Liver (tissue), 3 donors: Measurements from ENCODE around the gene TRIP12.

Source experiments
- GABPA ChIP-seq, 2 donors: IDR thresholded peaks in 1 of 2; conservative IDR thresholded peaks in 1 of 2; 2 replicates each; pipeline ENCODE4 v1.6.1; 2016; ENCODE audit warnings: antibody characterized with exemption in 2 of 2, mild to moderate bottlenecking in 1 of 2, moderate library complexity in 1 of 2
- HNF4A ChIP-seq, 2 donors: conservative IDR thresholded peaks; 2 replicates each; pipeline ENCODE4 v1.6.1; 2016; ENCODE audit warnings: antibody characterized with exemption in 2 of 2, mild to moderate bottlenecking in 2 of 2
- HNF4G ChIP-seq: IDR thresholded peaks from 2 replicates; pipeline ENCODE4 v1.6.1; 2016; ENCODE audit warnings: antibody characterized with exemption
- RAD21 ChIP-seq, 2 donors: IDR thresholded peaks; 2 replicates each; pipeline ENCODE4 v1.6.1; 2016; ENCODE audit warnings: antibody characterized with exemption in 2 of 2, mild to moderate bottlenecking in 2 of 2
- RXRA ChIP-seq, 2 donors: IDR thresholded peaks; 2 replicates each; pipeline ENCODE4 v1.6.1; 2017 to 2018; ENCODE audit warnings: antibody characterized with exemption in 2 of 2, mild to moderate bottlenecking in 1 of 2
- SP1 ChIP-seq: IDR thresholded peaks from 2 replicates; pipeline ENCODE4 v1.6.1; 2018; ENCODE audit warnings: antibody characterized with exemption, mild to moderate bottlenecking
- YY1 ChIP-seq: IDR thresholded peaks from 2 replicates; pipeline ENCODE4 v1.6.1; 2016; ENCODE audit warnings: antibody characterized with exemption, mild to moderate bottlenecking
- TF ChIP-seq, protein P1 (sequence below): fragments of 150-350 bp; IDR thresholded peaks from 2 replicates; pipeline ENCODE4 v1.5.1; 2017; ENCODE audit warnings: improper control_type of control experiment, low read depth, low read length; ENCODE audit not compliant: missing input control
- TF ChIP-seq, protein P2 (sequence below): IDR thresholded peaks from 2 replicates; pipeline ENCODE4 v1.6.1; 2016; ENCODE audit warnings: antibody characterized with exemption
- TF ChIP-seq, protein P3 (sequence below): IDR thresholded peaks from 2 replicates; pipeline ENCODE4 v1.6.1; 2016; ENCODE audit warnings: antibody characterized with exemption
- TF ChIP-seq, protein P4 (sequence below): IDR thresholded peaks from 2 replicates; pipeline ENCODE4 v1.6.1; 2016; ENCODE audit warnings: antibody characterized with exemption, mild to moderate bottlenecking
- donor health status: healthy.
- donor health status: healthy.

DNA sequence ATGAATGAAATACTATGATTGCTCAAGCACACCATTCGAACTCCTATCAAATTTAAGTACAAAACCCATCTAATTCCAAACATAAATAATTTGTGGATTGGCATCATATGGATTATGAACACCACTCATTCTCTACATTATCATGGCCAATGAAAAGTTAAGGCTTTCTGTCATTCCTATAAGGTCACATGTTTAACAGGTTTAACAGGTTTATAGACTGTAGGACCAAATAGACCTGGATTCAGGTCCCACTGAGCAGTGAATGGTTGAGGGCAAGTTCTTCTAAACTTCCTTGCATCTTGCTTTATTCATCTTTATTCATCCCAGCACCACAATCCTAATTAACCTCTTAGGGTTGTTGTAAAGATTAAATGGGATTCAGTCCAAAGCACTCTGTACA, 33.9 kb upstream of the TRIP12 start:
- TF ChIP-seq, protein P1, sequence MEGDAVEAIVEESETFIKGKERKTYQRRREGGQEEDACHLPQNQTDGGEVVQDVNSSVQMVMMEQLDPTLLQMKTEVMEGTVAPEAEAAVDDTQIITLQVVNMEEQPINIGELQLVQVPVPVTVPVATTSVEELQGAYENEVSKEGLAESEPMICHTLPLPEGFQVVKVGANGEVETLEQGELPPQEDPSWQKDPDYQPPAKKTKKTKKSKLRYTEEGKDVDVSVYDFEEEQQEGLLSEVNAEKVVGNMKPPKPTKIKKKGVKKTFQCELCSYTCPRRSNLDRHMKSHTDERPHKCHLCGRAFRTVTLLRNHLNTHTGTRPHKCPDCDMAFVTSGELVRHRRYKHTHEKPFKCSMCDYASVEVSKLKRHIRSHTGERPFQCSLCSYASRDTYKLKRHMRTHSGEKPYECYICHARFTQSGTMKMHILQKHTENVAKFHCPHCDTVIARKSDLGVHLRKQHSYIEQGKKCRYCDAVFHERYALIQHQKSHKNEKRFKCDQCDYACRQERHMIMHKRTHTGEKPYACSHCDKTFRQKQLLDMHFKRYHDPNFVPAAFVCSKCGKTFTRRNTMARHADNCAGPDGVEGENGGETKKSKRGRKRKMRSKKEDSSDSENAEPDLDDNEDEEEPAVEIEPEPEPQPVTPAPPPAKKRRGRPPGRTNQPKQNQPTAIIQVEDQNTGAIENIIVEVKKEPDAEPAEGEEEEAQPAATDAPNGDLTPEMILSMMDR: no peak
- TF ChIP-seq, protein P2, sequence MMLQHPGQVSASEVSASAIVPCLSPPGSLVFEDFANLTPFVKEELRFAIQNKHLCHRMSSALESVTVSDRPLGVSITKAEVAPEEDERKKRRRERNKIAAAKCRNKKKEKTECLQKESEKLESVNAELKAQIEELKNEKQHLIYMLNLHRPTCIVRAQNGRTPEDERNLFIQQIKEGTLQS: no peak
- TF ChIP-seq YY1 (no peak), RXRA (IDR thresholded peaks at IDR 0.05) (no peak), HNF4G (no peak), SP1 (no peak), HNF4A (conservative IDR thresholded peaks at IDR 0.05) (no peak), GABPA (IDR thresholded peaks at IDR 0.05 in 1 of 2, conservative IDR thresholded peaks at IDR 0.05 in 1 of 2) (no peak), RAD21 (IDR thresholded peaks at IDR 0.05) (no peak)
- TF ChIP-seq, protein P3, sequence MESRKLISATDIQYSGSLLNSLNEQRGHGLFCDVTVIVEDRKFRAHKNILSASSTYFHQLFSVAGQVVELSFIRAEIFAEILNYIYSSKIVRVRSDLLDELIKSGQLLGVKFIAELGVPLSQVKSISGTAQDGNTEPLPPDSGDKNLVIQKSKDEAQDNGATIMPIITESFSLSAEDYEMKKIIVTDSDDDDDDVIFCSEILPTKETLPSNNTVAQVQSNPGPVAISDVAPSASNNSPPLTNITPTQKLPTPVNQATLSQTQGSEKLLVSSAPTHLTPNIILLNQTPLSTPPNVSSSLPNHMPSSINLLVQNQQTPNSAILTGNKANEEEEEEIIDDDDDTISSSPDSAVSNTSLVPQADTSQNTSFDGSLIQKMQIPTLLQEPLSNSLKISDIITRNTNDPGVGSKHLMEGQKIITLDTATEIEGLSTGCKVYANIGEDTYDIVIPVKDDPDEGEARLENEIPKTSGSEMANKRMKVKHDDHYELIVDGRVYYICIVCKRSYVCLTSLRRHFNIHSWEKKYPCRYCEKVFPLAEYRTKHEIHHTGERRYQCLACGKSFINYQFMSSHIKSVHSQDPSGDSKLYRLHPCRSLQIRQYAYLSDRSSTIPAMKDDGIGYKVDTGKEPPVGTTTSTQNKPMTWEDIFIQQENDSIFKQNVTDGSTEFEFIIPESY: no peak
- TF ChIP-seq, protein P4, sequence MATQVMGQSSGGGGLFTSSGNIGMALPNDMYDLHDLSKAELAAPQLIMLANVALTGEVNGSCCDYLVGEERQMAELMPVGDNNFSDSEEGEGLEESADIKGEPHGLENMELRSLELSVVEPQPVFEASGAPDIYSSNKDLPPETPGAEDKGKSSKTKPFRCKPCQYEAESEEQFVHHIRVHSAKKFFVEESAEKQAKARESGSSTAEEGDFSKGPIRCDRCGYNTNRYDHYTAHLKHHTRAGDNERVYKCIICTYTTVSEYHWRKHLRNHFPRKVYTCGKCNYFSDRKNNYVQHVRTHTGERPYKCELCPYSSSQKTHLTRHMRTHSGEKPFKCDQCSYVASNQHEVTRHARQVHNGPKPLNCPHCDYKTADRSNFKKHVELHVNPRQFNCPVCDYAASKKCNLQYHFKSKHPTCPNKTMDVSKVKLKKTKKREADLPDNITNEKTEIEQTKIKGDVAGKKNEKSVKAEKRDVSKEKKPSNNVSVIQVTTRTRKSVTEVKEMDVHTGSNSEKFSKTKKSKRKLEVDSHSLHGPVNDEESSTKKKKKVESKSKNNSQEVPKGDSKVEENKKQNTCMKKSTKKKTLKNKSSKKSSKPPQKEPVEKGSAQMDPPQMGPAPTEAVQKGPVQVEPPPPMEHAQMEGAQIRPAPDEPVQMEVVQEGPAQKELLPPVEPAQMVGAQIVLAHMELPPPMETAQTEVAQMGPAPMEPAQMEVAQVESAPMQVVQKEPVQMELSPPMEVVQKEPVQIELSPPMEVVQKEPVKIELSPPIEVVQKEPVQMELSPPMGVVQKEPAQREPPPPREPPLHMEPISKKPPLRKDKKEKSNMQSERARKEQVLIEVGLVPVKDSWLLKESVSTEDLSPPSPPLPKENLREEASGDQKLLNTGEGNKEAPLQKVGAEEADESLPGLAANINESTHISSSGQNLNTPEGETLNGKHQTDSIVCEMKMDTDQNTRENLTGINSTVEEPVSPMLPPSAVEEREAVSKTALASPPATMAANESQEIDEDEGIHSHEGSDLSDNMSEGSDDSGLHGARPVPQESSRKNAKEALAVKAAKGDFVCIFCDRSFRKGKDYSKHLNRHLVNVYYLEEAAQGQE: no peak
